Esophagus squamous epithelium (tissue), 4 donors: ENCODE results near the gene PLEKHG1.

Source experiments
- CTCF ChIP-seq, 6 experiments: fragments of 450-650 bp in 4 of 6; fragments of 200-600 bp in 2 of 6; sonication (generic) in 2 of 6; IDR thresholded peaks; one replicate each; pipeline ENCODE4 v1.5.1; 2016 to 2019; ENCODE audit warnings: antibody characterized with exemption in 6 of 6, mild to moderate bottlenecking in 4 of 6, moderate library complexity in 4 of 6
- POLR2A ChIP-seq, 4 donors: fragments of 450-650 bp; IDR thresholded peaks; one replicate each; pipeline ENCODE4 v1.6.1; 2017; ENCODE audit warnings: antibody characterized with exemption in 4 of 4, mild to moderate bottlenecking in 4 of 4, moderate library complexity in 3 of 4

- TF ChIP-seq CTCF (IDR thresholded peaks at IDR 0.05) (no peak), POLR2A (IDR thresholded peaks at IDR 0.05) (no peak)
These were observed 30.5 kb upstream of the PLEKHG1 start for GRCh38 chr6:150569161-150569560.
